Measurements from ENCODE around the gene CFAP65. TPM values are rescaled to one million over a fixed set of nuclear protein-coding genes. Genes with fewer than 3 reads are reported as not detected.
A peak's percentile ranks its signal among the peaks of the same experiment; 100 is the strongest.

Gene CFAP65
- total and polyA plus RNA-seq, 2 of the 13 experiments (the other 11 are each of a cell fraction or from before 2014, with no cell fraction given), result 0.05 TPM; not detected in 1

- TF ChIP-seq YY1 (IDR thresholded peaks at IDR 0.05; ENCODE audit: insufficient read depth, insufficient replicate concordance, low read depth, low read length), result peak; percentile 41
- no peak for TF ChIP-seq NR0B2 (CRISPR knock-in tag; IDR thresholded peaks at IDR 0.05)
- TF ChIP-seq ERF (CRISPR knock-in tag; IDR thresholded peaks at IDR 0.05), result peak; percentile 70; the same call in 1 of the 2 replicates
- TF ChIP-seq CEBPG (CRISPR knock-in tag; IDR thresholded peaks at IDR 0.05), result 0 out of 2 replicates have a peak, but pooled peaks have one; percentile 12
- no peak for TF ChIP-seq ZNF83 (CRISPR knock-in tag; IDR thresholded peaks at IDR 0.05; ENCODE audit: borderline replicate concordance)
- TF ChIP-seq POLR2AphosphoS2 (IDR thresholded peaks at IDR 0.05; ENCODE audit: low read depth, low read length), result no peak
- TF ChIP-seq SMC3 (IDR thresholded peaks at IDR 0.05; ENCODE audit: low read length), result peak; percentile 79
- TF ChIP-seq KDM5A (IDR thresholded peaks at IDR 0.05; ENCODE audit: borderline replicate concordance, low read length), result no peak
- TF ChIP-seq NCOA5 (CRISPR knock-in tag; IDR thresholded peaks at IDR 0.05), result no peak
- TF ChIP-seq GPBP1L1 (CRISPR knock-in tag; IDR thresholded peaks at IDR 0.05), result no peak
- TF ChIP-seq HNRNPL (IDR thresholded peaks at IDR 0.05; ENCODE audit: low read depth, low read length), result no peak
- 0 out of 2 replicates have a peak, but pooled peaks have one; percentile 17 for TF ChIP-seq SAP130 (CRISPR knock-in tag; IDR thresholded peaks at IDR 0.05; ENCODE audit: low read depth)
- TF ChIP-seq TEF (CRISPR knock-in tag; IDR thresholded peaks at IDR 0.05), result no peak
- no peak for TF ChIP-seq ZNF432 (CRISPR knock-in tag; IDR thresholded peaks at IDR 0.05; ENCODE audit: borderline replicate concordance)
- TF ChIP-seq NCOA2 (CRISPR knock-in tag; IDR thresholded peaks at IDR 0.05), result no peak
- no peak for TF ChIP-seq KMT2A (CRISPR knock-in tag; IDR thresholded peaks at IDR 0.05)
- TF ChIP-seq ZNF280D (CRISPR knock-in tag; IDR thresholded peaks at IDR 0.05), result no peak
- no peak for TF ChIP-seq USF2 (IDR thresholded peaks at IDR 0.05; ENCODE audit: low read depth, low read length)
- no peak for TF ChIP-seq USF2 (CRISPR knock-in tag; IDR thresholded peaks at IDR 0.05; ENCODE audit: borderline replicate concordance)
- no peak for TF ChIP-seq ZC3H4 (CRISPR knock-in tag; IDR thresholded peaks at IDR 0.05; ENCODE audit: borderline replicate concordance)
- no peak for TF ChIP-seq PHF20 (CRISPR knock-in tag; IDR thresholded peaks at IDR 0.05)
- TF ChIP-seq FOXK1 (CRISPR knock-in tag; IDR thresholded peaks at IDR 0.05; ENCODE audit: borderline replicate concordance, low read depth), result no peak
- no peak for TF ChIP-seq ONECUT2 (CRISPR knock-in tag; IDR thresholded peaks at IDR 0.05)
- TF ChIP-seq ZFP1 (CRISPR knock-in tag; IDR thresholded peaks at IDR 0.05), result 0 out of 2 replicates have a peak, but pooled peaks have one; percentile 46
- TF ChIP-seq GATA4 (IDR thresholded peaks at IDR 0.05; ENCODE audit: borderline replicate concordance, low read depth), result no peak
- no peak for TF ChIP-seq ZNF17 (CRISPR knock-in tag; IDR thresholded peaks at IDR 0.05)
Observed at GRCh38 chr2:219029829-219030165, 11.5 kb downstream of the CFAP65 start (continued).

Measured in HepG2 (cell line).